Measurements from ENCODE around the gene SOD2. TPM values are rescaled to one million over a fixed set of nuclear protein-coding genes. Genes with fewer than 3 reads are reported as not detected.

Gene SOD2
- total RNA-seq, 1 experiment from 2014 or later, result 98.6 TPM

- no peak overlapping the region for H3K4me3 ChIP-seq (replicated peaks in 1 of 2; ENCODE audit: low read depth in 1 of 2, low read length in 2 of 2)
- peaks cover 10 to 11% of the 10 kb centered on the region in 2 experiments for H3K4me1 ChIP-seq (ENCODE audit: control insufficient read depth in 1 of 2, insufficient read depth in 2 of 2, low read length in 2 of 2)
- RAD21 ChIA-PET (ENCODE audit: low non-redundant PET in 1 of 2, low total read pairs in 2 of 2, uncharacterized antibody in 2 of 2, unreplicated experiment in 2 of 2), result no interaction called here
- H3K9ac ChIP-seq (ENCODE audit: low read length), result no peak overlapping the region
- no peaks in the 10 kb centered on the region for H3K9me2 ChIP-seq (ENCODE audit: insufficient read depth)
- intact Hi-C loops (cut with micrococcal nuclease), result no loop called here
- H3K27me3 ChIP-seq (ENCODE audit: insufficient read depth, low read length), result no peaks in the 10 kb centered on the region
- H4K20me1 ChIP-seq (ENCODE audit: insufficient read depth), result no peaks in the 10 kb centered on the region
- ATAC-seq (no peak), DNase-seq (ENCODE audit: low read depth, low spot score) (no peak)
- no peak overlapping the region for H3K27ac ChIP-seq (ENCODE audit: low read depth, low read length)
- TF ChIP-seq JUND (IDR thresholded peaks at IDR 0.05) (no peak), SP1 (IDR thresholded peaks at IDR 0.05; ENCODE audit: low read depth) (no peak), CEBPB (IDR thresholded peaks at IDR 0.05; ENCODE audit: low read depth) (no peak), SRF (IDR thresholded peaks at IDR 0.05; ENCODE audit: low read depth) (no peak), ZFX (IDR thresholded peaks at IDR 0.05) (no peak), EZH2phosphoT487 (IDR thresholded peaks at IDR 0.05; ENCODE audit: borderline replicate concordance) (no peak), FOSL1 (IDR thresholded peaks at IDR 0.05; ENCODE audit: low read depth) (no peak), POLR2A (IDR thresholded peaks at IDR 0.05; ENCODE audit: borderline replicate concordance, extremely low read depth, insufficient read depth, insufficient read length) (no peak), SIN3A (IDR thresholded peaks at IDR 0.05; ENCODE audit: low read depth) (no peak), ATF3 (IDR thresholded peaks at IDR 0.05) (no peak), CBX3 (IDR thresholded peaks at IDR 0.05; ENCODE audit: low read depth) (no peak), TCF7L2 (IDR thresholded peaks at IDR 0.05; ENCODE audit: borderline replicate concordance, extremely low read depth, insufficient read depth, insufficient read length) (no peak), CTCF (IDR thresholded peaks at IDR 0.05 in 2 of 3, conservative IDR thresholded peaks at IDR 0.05 in 1 of 3; ENCODE audit: borderline replicate concordance in 1 of 3, insufficient read depth in 1 of 3, low read depth in 2 of 3, low read length in 2 of 3) (no peak), RAD21 (IDR thresholded peaks at IDR 0.05; ENCODE audit: low read depth) (no peak), EZH2 (IDR thresholded peaks at IDR 0.05) (no peak)
- CTCF ChIA-PET, result interaction anchor here (1.0 to 3.8 kb wide), 4 partner anchors 9 to 394 kb away, joined by 3 to 23 read pairs (median 4); no protein-coding TSS in a partner anchor
- H3K9me3 ChIP-seq (ENCODE audit: control insufficient read depth in 1 of 2, insufficient read depth in 1 of 2, low read depth in 1 of 2, low read length in 2 of 2), result no peaks in the 10 kb centered on the region
- no peaks in the 10 kb centered on the region for H3K36me3 ChIP-seq (ENCODE audit: control insufficient read depth in 1 of 2, insufficient read depth in 2 of 2, low read length in 2 of 2)
- no peak overlapping the region for H3K4me2 ChIP-seq (ENCODE audit: low read length)
- no peaks in the 10 kb centered on the region for H3K79me2 ChIP-seq (ENCODE audit: insufficient read depth, low read length)
- POLR2A ChIA-PET, result interaction anchor here (1.2 kb wide), 1 partner anchor 13 kb away, joined by 3 read pairs; no protein-coding TSS in a partner anchor
- BruUV-seq (replicated peaks), result no TSS peak
- no peak overlapping the region for H2AFZ ChIP-seq (ENCODE audit: low read depth, low read length, poor library complexity, severe bottlenecking)
Measured at GRCh38 chr6:159646116-159646515, 46.9 kb downstream of the SOD2 start.
